IPS-18c (cell line): ENCODE data around the gene WDR93.
"Not testable (repeated sequence)": the region's sequence is repeated elsewhere in the genome, so short reads cannot be mapped to it uniquely, and the experiment has no call there.

Experiments used
- H3K4me3 ChIP-seq: 2 replicates; pipeline ENCODE4 v1.7.0; 2013; ENCODE audit warnings: low read depth, mild to moderate bottlenecking, low read length, moderate library complexity; ENCODE audit not compliant: insufficient read depth
- H3K9me3 ChIP-seq: one replicate; pipeline ENCODE4 v1.6.1; 2013; ENCODE audit warnings: mild to moderate bottlenecking, low read length, moderate library complexity; ENCODE audit not compliant: control insufficient read depth, insufficient read depth

Gene WDR93

GRCh38 chr15:89672221-89673164, 18.1 kb upstream of the WDR93 start:
- Histone ChIP-seq H3K9me3 (no peaks in the 10 kb centered on the region), H3K4me3 (no peak overlapping the region)

GRCh38 chr15:89673165-89673512, 17.5 kb upstream of the WDR93 start:
- no peaks in the 10 kb centered on the region for H3K9me3 ChIP-seq
- H3K4me3 ChIP-seq = no peak overlapping the region

GRCh38 chr15:89674526-89674925, 16.1 kb upstream of the WDR93 start:
- H3K4me3 ChIP-seq = no peak overlapping the region
- H3K9me3 ChIP-seq = no peaks in the 10 kb centered on the region

GRCh38 chr15:89675606-89676005, 15.0 kb upstream of the WDR93 start:
- H3K9me3 ChIP-seq = no peaks in the 10 kb centered on the region

GRCh38 chr15:89677381-89677780, 13.2 kb upstream of the WDR93 start:
- Histone ChIP-seq H3K4me3 (no peak overlapping the region), H3K9me3 (no peaks in the 10 kb centered on the region)

More at GRCh38 chr15:89675606-89676005, 15.0 kb upstream of the WDR93 start:
- H3K4me3 ChIP-seq = no peak overlapping the region

GRCh38 chr15:89679212-89679611, 11.4 kb upstream of the WDR93 start, which contains the start of gene PLIN1:
Gene PLIN1 (minus strand): TSS chr15:89679367. CDS start chr15:89677489, 1,878 bp downstream.
- Histone ChIP-seq H3K4me3 (no peak within 1 kb of the TSS), H3K9me3 (no peaks in the 10 kb centered on the region)

GRCh38 chr15:89680282-89680873, 10.2 kb upstream of the WDR93 start:
- H3K4me3 ChIP-seq = no peak overlapping the region

GRCh38 chr15:89681146-89681545, 9.5 kb upstream of the WDR93 start:
- Histone ChIP-seq H3K9me3 (no peaks in the 10 kb centered on the region), H3K4me3 (no peak overlapping the region)

More at GRCh38 chr15:89680282-89680873, 10.2 kb upstream of the WDR93 start:
- no peaks in the 10 kb centered on the region for H3K9me3 ChIP-seq

- no peaks in the 10 kb centered on the region for H3K9me3 ChIP-seq
- no peak overlapping the region for H3K4me3 ChIP-seq
Observed at GRCh38 chr15:89685995-89686394, 4.6 kb upstream of the WDR93 start.

- H3K4me3 ChIP-seq = no peak overlapping the region
- no peaks in the 10 kb centered on the region for H3K9me3 ChIP-seq
Observed at GRCh38 chr15:89686522-89686921, 4.1 kb upstream of the WDR93 start.

- H3K4me3 ChIP-seq = peak overlapping the region; percentile 70
- H3K9me3 ChIP-seq = not testable (repeated sequence)
Observed at GRCh38 chr15:89689930-89690275, 708 bp upstream of the WDR93 start.

GRCh38 chr15:89693091-89693490, 2.5 kb downstream of the WDR93 start:
- H3K4me3 ChIP-seq = no peak overlapping the region
- no peaks in the 10 kb centered on the region for H3K9me3 ChIP-seq

- Histone ChIP-seq H3K4me3 (no peak overlapping the region), H3K9me3 (no peaks in the 10 kb centered on the region)
Observed at GRCh38 chr15:89693696-89694095, 3.1 kb downstream of the WDR93 start.

GRCh38 chr15:89695198-89695597, 4.6 kb downstream of the WDR93 start:
- Histone ChIP-seq H3K4me3 (no peak overlapping the region), H3K9me3 (no peaks in the 10 kb centered on the region)

- Histone ChIP-seq H3K4me3 (no peak overlapping the region), H3K9me3 (no peaks in the 10 kb centered on the region)
Observed at GRCh38 chr15:89704411-89704810, 13.8 kb downstream of the WDR93 start.

- Histone ChIP-seq H3K4me3 (no peak overlapping the region), H3K9me3 (no peaks in the 10 kb centered on the region)
Observed at GRCh38 chr15:89707577-89707976, 17.0 kb downstream of the WDR93 start.

GRCh38 chr15:89714775-89715174, 24.2 kb downstream of the WDR93 start:
- Histone ChIP-seq H3K9me3 (no peaks in the 10 kb centered on the region), H3K4me3 (no peak overlapping the region)

GRCh38 chr15:89723031-89723430, 32.4 kb downstream of the WDR93 start:
- Histone ChIP-seq H3K4me3 (no peak overlapping the region), H3K9me3 (no peaks in the 10 kb centered on the region)
